ENCODE measurements around the gene RCBTB1. TPM values are rescaled to one million over a fixed set of nuclear protein-coding genes. Genes with fewer than 3 reads are reported as not detected.

RCBTB1 gene
- total and polyA plus RNA-seq, 7 donors = 4.2 to 20.7 (median 10.2) TPM

DNA sequence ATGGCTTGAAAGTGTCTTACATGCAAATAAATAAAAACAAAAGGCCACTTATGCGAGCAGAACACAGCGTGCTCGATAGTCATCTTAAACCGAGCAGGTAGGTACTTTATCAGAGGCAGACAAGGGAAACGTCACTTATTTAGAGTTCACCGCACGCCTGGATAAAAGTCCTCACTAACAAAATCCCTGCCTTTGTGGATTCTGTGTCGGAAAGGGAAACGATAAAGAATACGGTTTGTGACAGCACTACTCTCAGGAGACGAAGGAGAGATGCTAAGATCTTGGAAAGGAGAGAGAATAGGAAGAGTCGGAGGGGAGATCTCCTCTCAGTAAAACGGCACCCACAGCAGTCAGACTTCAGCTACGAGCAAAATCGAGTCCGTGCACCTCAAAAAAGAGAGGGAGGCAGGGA, 581 bp downstream of the RCBTB1 start:
- Histone ChIP-seq H3K9me3 (no peaks in the 10 kb centered on the region), H3K4me1 (peaks cover 0 to 21% (median 14%) of the 10 kb centered on the region in 4 donors), H3K27me3 (no peaks in the 10 kb centered on the region), H3K27ac (peak overlapping the region; percentile 79 to 80 (median 80)), H3K4me3 (peak overlapping the region; percentile 70 to 89 (median 80)), H3K36me3 (peaks cover 2 to 8% (median 6%) of the 10 kb centered on the region in 4 donors)
- intact Hi-C loops (cut with DNase I) = loop anchor here (5.0 to 10.0 kb wide), 2 partner anchors 87 to 610 kb away; partner anchors contain the start of genes FNDC3A and PHF11
- no peak for TF ChIP-seq CTCF (IDR thresholded peaks at IDR 0.05)
- no peak for TF ChIP-seq EP300 (IDR thresholded peaks at IDR 0.05)
- TF ChIP-seq POLR2AphosphoS5 (IDR thresholded peaks at IDR 0.05) = no peak
- no peak for TF ChIP-seq POLR2A (IDR thresholded peaks at IDR 0.05)
- WGBS, 2 donors = 0% methylated on average over 16 of the region's 16 CpGs
- no peak for DNase-seq

DNA sequence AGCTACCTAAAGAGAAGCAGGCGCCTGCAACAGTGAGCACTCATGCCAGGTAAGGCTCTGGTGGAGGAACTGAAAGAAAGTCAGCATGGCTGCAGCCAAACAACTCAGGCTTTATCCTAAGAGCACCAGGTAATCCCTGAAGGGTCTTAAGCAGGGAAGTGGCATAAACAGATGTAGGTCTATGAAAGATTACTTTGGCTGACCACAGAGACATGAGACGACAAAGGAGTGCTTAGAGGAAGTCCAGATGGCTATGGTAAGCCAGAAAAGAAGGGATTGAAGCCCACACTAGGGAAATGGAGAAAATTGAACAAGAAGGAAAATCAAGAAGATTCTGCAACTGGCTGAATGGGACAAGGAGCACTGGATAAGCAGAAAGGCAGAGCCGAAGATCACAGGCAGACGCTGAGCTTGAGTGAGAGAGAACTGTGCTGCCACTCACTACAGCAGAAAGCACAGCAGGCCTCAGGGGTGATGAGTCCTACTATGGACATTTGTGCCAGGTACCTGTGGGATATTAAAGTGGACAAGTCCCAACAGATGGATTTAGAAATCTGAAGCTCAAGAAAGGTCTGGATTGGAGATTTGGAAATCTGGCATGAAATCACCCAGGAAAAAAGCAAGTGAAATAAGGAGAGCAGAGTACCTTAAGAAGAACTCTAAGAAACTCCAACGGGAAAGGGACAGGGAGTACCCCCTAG, 4.2 kb downstream of the RCBTB1 start:
- H3K9me3 ChIP-seq = no peaks in the 10 kb centered on the region
- peaks cover 3 to 24% (median 10%) of the 10 kb centered on the region in 4 donors for H3K36me3 ChIP-seq
- no peak overlapping the region for H3K4me3 ChIP-seq
- intact Hi-C loops (cut with DNase I) = loop anchor here (10.0 kb wide), 1 partner anchor 606 kb away; the partner anchor contains the start of gene FNDC3A
- 83 to 94% methylated on average over 5 of the region's 5 CpGs for WGBS, 2 donors
- no peak overlapping the region for H3K27ac ChIP-seq
- no peak for TF ChIP-seq POLR2A (IDR thresholded peaks at IDR 0.05)
- no peak for TF ChIP-seq CTCF (IDR thresholded peaks at IDR 0.05)
- TF ChIP-seq POLR2AphosphoS5 (IDR thresholded peaks at IDR 0.05) = no peak
- no peak for TF ChIP-seq EP300 (IDR thresholded peaks at IDR 0.05)
- no peak for DNase-seq
- no peaks in the 10 kb centered on the region for H3K27me3 ChIP-seq
- H3K4me1 ChIP-seq = peaks cover 0 to 19% (median 13%) of the 10 kb centered on the region in 4 donors

GRCh38 chr13:49579501-49579900, 5.9 kb downstream of the RCBTB1 start:
- DNase-seq = no peak
- Histone ChIP-seq H3K4me3 (no peak overlapping the region), H3K36me3 (peaks cover 3 to 24% (median 10%) of the 10 kb centered on the region in 4 donors), H3K9me3 (no peaks in the 10 kb centered on the region), H3K27ac (no peak overlapping the region), H3K4me1 (peaks cover 0 to 11% (median 9%) of the 10 kb centered on the region in 4 donors), H3K27me3 (no peaks in the 10 kb centered on the region)
- TF ChIP-seq POLR2AphosphoS5 (IDR thresholded peaks at IDR 0.05) = no peak
- TF ChIP-seq EP300 (IDR thresholded peaks at IDR 0.05) = no peak
- TF ChIP-seq CTCF (IDR thresholded peaks at IDR 0.05) = no peak
- TF ChIP-seq POLR2A (IDR thresholded peaks at IDR 0.05) = no peak
- intact Hi-C loops (cut with DNase I) = no loop called here
- WGBS, 2 donors = 81 to 96% methylated on average over 3 of the region's 3 CpGs

DNA sequence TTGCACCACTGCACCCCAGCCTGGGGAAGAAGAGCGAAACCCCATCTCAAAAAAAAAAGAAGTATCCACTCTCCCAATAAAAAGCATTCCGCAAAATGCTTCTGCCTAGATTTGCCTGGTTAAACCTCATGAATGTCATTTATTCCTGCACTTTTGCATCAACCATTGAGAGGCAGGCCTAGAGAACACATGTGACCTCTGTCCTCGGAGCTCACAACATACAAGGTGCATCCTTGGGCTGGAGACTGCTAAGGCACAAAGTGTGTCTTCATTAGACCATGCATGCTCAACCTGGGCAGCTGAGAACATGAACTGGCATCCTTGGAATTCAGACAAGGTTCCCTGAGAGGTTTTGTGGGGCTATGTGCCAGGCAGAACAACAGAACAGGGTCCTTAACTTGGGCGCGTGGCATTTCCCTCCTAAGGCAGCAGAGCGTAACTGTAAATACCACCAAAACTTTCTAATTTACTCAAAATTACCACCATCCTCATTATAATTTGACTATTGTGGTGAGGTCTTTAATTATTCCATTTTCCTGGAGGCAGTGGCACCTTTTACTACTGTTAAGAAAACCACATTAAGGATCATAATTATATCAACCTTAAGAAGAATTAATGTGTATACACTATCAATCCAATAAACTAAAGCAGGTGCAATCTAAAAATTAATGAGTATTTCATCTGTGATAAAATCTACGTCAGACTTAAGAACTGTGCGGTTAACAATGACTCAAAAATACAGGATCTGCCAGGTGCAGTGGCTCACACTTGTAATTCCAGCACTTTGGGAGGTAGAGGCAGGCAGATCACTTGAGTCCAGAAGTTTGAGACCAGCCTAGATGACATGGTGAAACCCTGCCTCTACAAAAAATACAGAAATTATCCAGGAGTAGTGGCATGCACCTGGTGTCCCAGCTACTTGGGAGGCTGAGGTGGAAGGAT, 13.8 kb downstream of the RCBTB1 start:
- intact Hi-C loops (cut with DNase I) = no loop called here
- no peaks in the 10 kb centered on the region for H3K9me3 ChIP-seq
- H3K36me3 ChIP-seq = peaks cover 0 to 6% (median under 1%) of the 10 kb centered on the region in 4 donors
- TF ChIP-seq POLR2AphosphoS5 (IDR thresholded peaks at IDR 0.05) (no peak), POLR2A (IDR thresholded peaks at IDR 0.05) (no peak), CTCF (IDR thresholded peaks at IDR 0.05) (no peak), EP300 (IDR thresholded peaks at IDR 0.05) (no peak)
- no peaks in the 10 kb centered on the region for H3K27me3 ChIP-seq
- no peaks in the 10 kb centered on the region for H3K4me1 ChIP-seq
- DNase-seq = no peak
- 84 to 89% methylated on average over 8 of the region's 8 CpGs for WGBS, 2 donors
- H3K27ac ChIP-seq = no peak overlapping the region
- no peak overlapping the region for H3K4me3 ChIP-seq
